Activated B cell treated with CpG ODN at 0.5 μM for 24 hours (primary cell): ENCODE measurements around the gene KCNMA1. TPM values are rescaled to one million over a fixed set of nuclear protein-coding genes. Genes with fewer than 3 reads are reported as not detected.

Source experiments
- ATAC-seq: fragments of 200-7000 bp; cut with Tn5 transposase; one replicate; pipeline ENCODE4 v1.10.0; 2021; ENCODE audit warnings: low read depth, mild to moderate bottlenecking, moderate library complexity
- CTCF ChIA-PET: fragments of 350-600 bp; sonication (Branson Sonifier 250); formaldehyde crosslinking; loops from one replicate; lab custom pipeline; 2021; ENCODE audit warnings: antibody characterized with exemption; lab: Charles Lee
- POLR2A ChIA-PET: fragments of 350-600 bp; sonication (Branson Sonifier 250); formaldehyde crosslinking; loops from one replicate; lab custom pipeline; 2021; ENCODE audit warnings: antibody characterized with exemption; lab: Charles Lee
- DNase-seq: peaks from one replicate; pipeline ENCODE4 v3.0.0; 2022
- H3K27ac Mint-ChIP-seq: one replicate; pipeline ENCODE4 v1.8.0; 2020; ENCODE audit warnings: mixed read lengths
- H3K27me3 Mint-ChIP-seq: one replicate; pipeline ENCODE4 v1.8.0; 2021; ENCODE audit warnings: mixed read lengths
- H3K36me3 Mint-ChIP-seq: one replicate; pipeline ENCODE4 v1.8.0; 2021; ENCODE audit warnings: low read depth, mixed read lengths
- H3K4me1 Mint-ChIP-seq: one replicate; pipeline ENCODE4 v1.8.0; 2021; ENCODE audit warnings: mixed read lengths
- H3K4me3 Mint-ChIP-seq: one replicate; pipeline ENCODE4 v1.8.0; 2020; ENCODE audit warnings: mild to moderate bottlenecking, mixed read lengths
- H3K9me3 Mint-ChIP-seq: one replicate; pipeline ENCODE4 v1.8.0; 2020; ENCODE audit warnings: mixed read lengths
- CTCF ChIP-seq: fragments of 200-600 bp; IDR thresholded peaks from one replicate; pipeline ENCODE4 v1.8.0; 2022; ENCODE audit warnings: antibody characterized with exemption, mild to moderate bottlenecking
- intact Hi-C: fragments of 100-400 bp; cut with micrococcal nuclease; formaldehyde crosslinking; loops from one replicate; pipeline ENCODE4 v1.15.1; 2024
- total RNA-seq: library from RNA; stranded (reverse); gene quantifications from 2 replicates; pipeline ENCODE4 v1.2.3, GENCODE V29; 2022

The KCNMA1 gene
- total RNA-seq, 1 donor from 2014 or later = 3.7 TPM

GRCh38 chr10:77359950-77360520, 277.6 kb downstream of the KCNMA1 start:
- no peak for TF ChIP-seq CTCF
- no peaks in the 10 kb centered on the region for H3K9me3 Mint-ChIP-seq
- intact Hi-C loops = no loop called here
- H3K27ac Mint-ChIP-seq = no peak overlapping the region
- DNase-seq (no peak), ATAC-seq (no peak)
- POLR2A ChIA-PET = no interaction called here
- no peak overlapping the region for H3K4me3 Mint-ChIP-seq
- no peaks in the 10 kb centered on the region for H3K4me1 Mint-ChIP-seq
- H3K27me3 Mint-ChIP-seq = no peaks in the 10 kb centered on the region
- CTCF ChIA-PET = no interaction called here
- no peaks in the 10 kb centered on the region for H3K36me3 Mint-ChIP-seq

- ChIA-PET CTCF (no interaction called here), POLR2A (no interaction called here)
- H3K4me3 Mint-ChIP-seq = no peak overlapping the region
- DNase-seq (no peak), ATAC-seq (no peak)
- intact Hi-C loops = no loop called here
- H3K27me3 Mint-ChIP-seq = no peaks in the 10 kb centered on the region
- no peaks in the 10 kb centered on the region for H3K4me1 Mint-ChIP-seq
- no peak overlapping the region for H3K27ac Mint-ChIP-seq
- H3K36me3 Mint-ChIP-seq = no peaks in the 10 kb centered on the region
- no peaks in the 10 kb centered on the region for H3K9me3 Mint-ChIP-seq
- TF ChIP-seq CTCF = no peak
Measured at GRCh38 chr10:77359287-77359691, 278.3 kb downstream of the KCNMA1 start.

GRCh38 chr10:77358656-77359055, 279.0 kb downstream of the KCNMA1 start:
- ATAC-seq = no peak
- CTCF ChIA-PET = no interaction called here
- DNase-seq = no peak
- H3K4me3 Mint-ChIP-seq = no peak overlapping the region
- no peak for TF ChIP-seq CTCF
- no peaks in the 10 kb centered on the region for H3K9me3 Mint-ChIP-seq
- no peaks in the 10 kb centered on the region for H3K4me1 Mint-ChIP-seq
- POLR2A ChIA-PET = no interaction called here
- no peak overlapping the region for H3K27ac Mint-ChIP-seq
- no peaks in the 10 kb centered on the region for H3K36me3 Mint-ChIP-seq
- intact Hi-C loops = no loop called here
- no peaks in the 10 kb centered on the region for H3K27me3 Mint-ChIP-seq

GRCh38 chr10:77357611-77358310, 279.8 kb downstream of the KCNMA1 start:
- POLR2A ChIA-PET = no interaction called here
- Mint-ChIP-seq H3K9me3 (no peaks in the 10 kb centered on the region), H3K27me3 (no peaks in the 10 kb centered on the region), H3K27ac (no peak overlapping the region), H3K36me3 (no peaks in the 10 kb centered on the region), H3K4me3 (no peak overlapping the region), H3K4me1 (no peaks in the 10 kb centered on the region)
- intact Hi-C loops = no loop called here
- CTCF ChIA-PET = no interaction called here
- ATAC-seq = no peak
- no peak for DNase-seq
- TF ChIP-seq CTCF = no peak

- TF ChIP-seq CTCF = no peak
- Mint-ChIP-seq H3K27me3 (no peaks in the 10 kb centered on the region), H3K9me3 (no peaks in the 10 kb centered on the region), H3K27ac (no peak overlapping the region), H3K4me3 (no peak overlapping the region), H3K4me1 (no peaks in the 10 kb centered on the region), H3K36me3 (no peaks in the 10 kb centered on the region)
- ChIA-PET POLR2A (no interaction called here), CTCF (no interaction called here)
- intact Hi-C loops = no loop called here
- DNase-seq = no peak
- ATAC-seq = no peak
Measured at GRCh38 chr10:77357185-77357584, 280.4 kb downstream of the KCNMA1 start.
